IPS DF 19.7 (cell line): Measurements from ENCODE around the gene MAST2.

ENCODE experiments used
- DNase-seq: peaks from one replicate; pipeline ENCODE4 v3.0.0-alpha.2; 2013; ENCODE audit warnings: low read depth, low spot score

MAST2 gene

DNA sequence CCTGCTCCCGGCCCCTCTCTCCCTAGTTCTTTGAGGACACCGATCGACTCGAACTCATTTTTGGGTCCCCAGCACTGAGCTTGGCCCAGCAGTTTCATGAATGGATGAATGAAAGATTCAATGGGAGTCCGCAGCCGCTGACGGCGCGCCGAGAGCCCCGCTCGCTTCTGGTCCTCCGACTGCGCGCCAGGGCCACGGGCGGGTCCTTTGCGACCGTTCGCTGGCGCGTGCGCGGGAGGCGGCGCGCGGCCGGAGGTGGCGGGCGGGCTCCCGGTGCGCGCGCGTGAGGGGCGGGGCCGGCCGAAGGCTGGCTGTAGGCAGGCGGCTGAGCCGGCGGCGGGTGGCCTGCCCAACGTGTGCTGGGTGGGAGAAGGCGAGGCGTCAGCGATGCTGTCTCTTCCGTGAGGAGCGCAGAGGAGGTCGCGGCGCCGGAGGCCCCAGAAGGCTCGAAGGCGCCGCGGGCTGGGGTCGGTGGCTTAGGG, at the start of gene MAST2:
Gene MAST2 (plus strand): TSS at position 314 of the 482 bp plus-strand sequence. CDS start 284 bp downstream, outside the sequence.
- DNase-seq: peak; percentile 20

- DNase-seq: no peak
Observed at GRCh38 chr1:45755697-45756096, 47.7 kb upstream of the MAST2 start.

DNA sequence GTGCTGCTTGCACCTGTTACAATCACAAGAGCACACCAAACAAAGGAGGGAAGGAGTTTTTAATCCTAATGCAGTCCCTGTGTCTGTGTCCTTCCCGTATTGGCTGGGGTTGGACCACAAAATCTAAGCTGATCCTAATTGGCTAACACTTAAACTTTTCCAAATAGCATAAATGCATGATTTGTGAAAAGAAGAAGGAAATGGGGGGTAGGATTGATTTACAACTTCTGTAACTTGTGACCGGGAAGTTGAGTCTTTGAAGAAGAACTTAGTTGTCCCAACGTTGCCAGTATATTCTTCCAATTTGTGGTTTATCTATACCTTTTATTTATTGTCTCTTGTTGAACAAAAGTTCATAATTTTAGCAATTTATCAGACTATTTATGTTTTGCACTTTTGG, 41.1 kb upstream of the MAST2 start:
- no peak for DNase-seq

- DNase-seq: no peak
Observed at GRCh38 chr1:45765999-45766792, 37.2 kb upstream of the MAST2 start.

- no peak for DNase-seq
Observed at GRCh38 chr1:45767035-45767434, 36.4 kb upstream of the MAST2 start.

- DNase-seq: no peak
Observed at GRCh38 chr1:45769261-45769932, 34.0 kb upstream of the MAST2 start.

DNA sequence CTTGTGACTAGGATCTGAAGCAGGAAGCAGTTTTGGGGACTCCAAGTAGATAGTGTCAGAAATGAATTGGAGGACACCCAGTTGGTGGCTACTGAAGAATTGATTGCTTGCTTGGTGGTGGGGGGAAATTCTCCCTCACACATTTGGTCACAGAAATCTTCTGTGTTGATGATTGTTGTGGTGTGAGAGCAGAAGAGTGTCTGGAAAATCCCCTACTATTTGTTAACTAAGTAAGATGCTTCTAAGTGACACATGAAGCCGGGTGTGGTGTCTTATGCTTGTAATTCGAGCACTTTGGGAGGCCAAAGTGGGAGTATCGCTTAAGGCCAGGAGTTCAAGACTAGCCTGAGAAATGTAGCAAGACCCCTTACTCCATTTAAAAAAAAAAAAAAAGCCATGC, 30.4 kb upstream of the MAST2 start:
- DNase-seq: no peak

DNA sequence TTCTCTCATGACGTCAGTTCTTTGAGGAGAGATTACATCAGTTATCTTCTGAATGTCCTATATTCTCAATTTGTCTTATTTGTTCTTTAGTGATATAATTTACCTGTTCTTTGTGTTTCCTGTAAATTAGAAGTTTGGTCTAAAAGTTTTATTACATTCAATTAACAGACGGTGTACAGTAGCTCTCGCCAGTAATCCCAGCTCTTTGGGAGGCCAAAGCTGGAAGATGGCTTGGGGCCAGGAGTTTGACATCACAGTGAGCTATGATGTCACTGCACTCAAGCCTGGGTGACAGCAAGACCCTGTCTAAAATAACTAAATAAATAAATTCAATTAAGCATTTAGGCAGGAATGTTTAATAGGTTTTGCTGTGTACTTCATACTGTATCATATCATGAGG, 27.6 kb upstream of the MAST2 start:
- no peak for DNase-seq

DNA sequence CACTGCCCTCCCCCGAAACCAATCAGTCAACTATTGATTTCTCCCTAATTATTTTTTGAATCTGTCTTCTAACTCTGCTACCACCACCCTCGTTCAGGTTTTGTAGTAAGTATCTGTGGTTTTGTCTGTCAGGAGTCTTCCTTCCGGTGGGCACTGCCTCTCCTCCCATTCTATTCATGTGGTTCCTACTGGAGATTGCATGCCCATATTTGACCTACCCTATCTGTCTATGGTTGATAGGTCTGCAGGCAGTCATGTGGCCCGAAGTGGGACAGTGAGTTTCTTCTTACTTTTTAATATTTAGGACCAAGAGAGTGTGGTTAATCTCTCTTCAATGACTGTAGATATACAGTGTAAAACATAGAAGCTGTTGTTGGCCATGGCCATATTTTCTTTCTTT, 17.8 kb upstream of the MAST2 start:
- DNase-seq: no peak

- no peak for DNase-seq
Observed at GRCh38 chr1:45787905-45788304, 15.5 kb upstream of the MAST2 start.

GRCh38 chr1:45789601-45790000, 13.8 kb upstream of the MAST2 start:
- no peak for DNase-seq

- no peak for DNase-seq
Observed at GRCh38 chr1:45792744-45793143, 10.7 kb upstream of the MAST2 start.

- DNase-seq: no peak
Observed at GRCh38 chr1:45793942-45794604, 9.3 kb upstream of the MAST2 start.

- DNase-seq: no peak
Observed at GRCh38 chr1:45796381-45796780, 7.0 kb upstream of the MAST2 start.

DNA sequence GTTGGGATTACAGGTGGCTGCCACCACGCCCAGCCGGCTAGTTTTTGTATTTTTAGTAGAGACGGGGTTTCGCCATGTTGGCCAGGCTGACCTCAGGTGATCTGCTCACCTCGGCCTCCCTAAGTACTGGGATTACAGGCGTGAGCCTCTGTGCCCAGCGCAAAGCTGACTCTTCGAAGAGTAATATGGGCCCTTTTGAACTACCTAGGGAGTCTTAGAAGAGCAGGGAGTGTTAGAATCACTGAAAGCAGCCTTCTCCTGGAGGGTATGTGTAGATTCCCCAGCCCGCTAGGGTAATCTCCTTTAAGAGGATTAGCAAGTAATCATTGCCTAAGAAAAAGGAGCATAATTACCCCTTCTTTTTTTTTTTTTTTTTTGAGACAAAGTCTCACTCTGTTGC, 6.5 kb upstream of the MAST2 start:
- DNase-seq: no peak

DNA sequence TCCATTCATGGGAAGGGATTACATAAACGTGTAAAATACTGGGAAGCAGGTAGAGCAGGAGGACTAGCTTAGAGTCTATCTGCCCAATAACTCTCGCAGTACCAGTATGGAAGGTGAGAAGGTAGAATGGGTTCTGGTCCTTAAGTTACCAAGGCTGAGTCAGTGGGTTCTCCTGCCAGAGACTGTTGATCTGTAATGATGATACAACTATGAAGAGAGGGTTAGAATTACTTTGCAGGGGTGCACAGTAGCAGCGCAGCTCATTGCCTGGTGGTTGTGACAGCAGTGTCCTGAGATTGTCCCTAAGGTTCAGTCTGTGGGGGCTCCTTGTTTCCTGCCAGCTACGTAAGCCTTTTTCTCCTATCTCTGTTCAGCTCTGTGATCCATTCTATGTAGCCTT, 2.5 kb upstream of the MAST2 start:
- no peak for DNase-seq

- DNase-seq: peak; percentile 38
Observed at GRCh38 chr1:45802343-45803298, 791 bp upstream of the MAST2 start.

- DNase-seq: peak; percentile 9
Observed at GRCh38 chr1:45803781-45804668, 613 bp downstream of the MAST2 start.

GRCh38 chr1:45804669-45804969, 1.2 kb downstream of the MAST2 start:
- no peak for DNase-seq

DNA sequence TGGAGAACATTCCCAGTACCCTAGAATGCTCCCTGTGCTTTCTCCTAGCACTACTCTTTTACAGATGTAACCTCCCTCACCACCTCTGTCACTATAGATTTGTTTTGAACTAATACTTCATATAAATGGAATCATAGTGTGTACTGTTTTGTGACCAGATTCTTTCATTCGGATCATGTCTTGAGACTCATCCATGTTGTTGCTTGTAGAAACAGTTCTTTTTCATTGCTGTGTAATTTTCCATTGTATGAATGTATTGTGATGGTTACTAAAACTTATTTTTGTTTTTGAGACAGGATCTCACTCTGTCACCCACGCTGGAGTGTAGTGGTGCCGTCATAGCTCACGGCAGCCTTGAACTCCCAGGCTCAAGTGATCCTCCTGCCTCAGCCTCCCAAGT, 2.7 kb downstream of the MAST2 start:
- DNase-seq: no peak

DNA sequence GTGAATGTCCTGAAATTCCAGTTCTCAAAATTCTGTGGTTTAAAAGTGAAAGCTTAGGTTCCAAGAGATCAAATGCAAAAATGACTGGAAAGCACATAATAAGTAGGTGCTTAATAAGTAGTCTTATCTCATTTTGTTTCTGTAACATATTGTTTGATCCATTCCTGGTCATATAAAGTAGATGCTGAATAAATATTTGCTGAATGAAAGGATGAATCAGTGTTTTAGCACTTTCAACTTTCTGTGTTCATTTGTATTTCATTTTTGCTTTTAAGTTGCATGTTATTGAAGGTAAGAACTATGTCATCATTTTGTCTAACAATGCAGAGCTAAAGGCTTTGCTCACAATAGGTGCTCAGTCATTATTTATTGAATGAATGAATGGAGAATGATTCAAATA, 6.3 kb downstream of the MAST2 start:
- no peak for DNase-seq
